H1 (cell line): ENCODE measurements around the gene PDGFA. TPM values are rescaled to one million over a fixed set of nuclear protein-coding genes. Genes with fewer than 3 reads are reported as not detected.

ENCODE experiments used
- CTCF ChIA-PET: fragments of 300-600 bp; sonication (Branson Sonifier 250); formaldehyde crosslinking; loops from one replicate; lab custom pipeline; 2021; ENCODE audit not compliant: partially characterized antibody; lab: Charles Lee
- POLR2A ChIA-PET: fragments of 300-600 bp; sonication (Branson Sonifier 250); formaldehyde crosslinking; loops from one replicate; lab custom pipeline; 2021; ENCODE audit warnings: inconsistent platforms; ENCODE audit not compliant: partially characterized antibody; lab: Charles Lee
- DNase-seq, 2 experiments: peaks; one replicate each; pipeline versions ENCODE4 v3.0.0 to v3.0.0-alpha.2; 2010 to 2022; ENCODE audit warnings: low spot score in 2 of 2, low read depth in 1 of 2, mixed read lengths in 1 of 2
- FAIRE-seq: peaks from 2 replicates; lab custom pipeline; 2011; peaks lifted over from hg19 to GRCh38; lab: Jason Lieb, UNC
- H2AFZ ChIP-seq: 2 replicates; pipeline ENCODE4 v1.8.1; 2012; ENCODE audit warnings: low read length, inconsistent platforms
- H2AK5ac ChIP-seq: 2 replicates; pipeline ENCODE4 v1.6.1; 2013; ENCODE audit warnings: low read depth, low read length
- H2BK120ac ChIP-seq: replicated peaks from 2 replicates; pipeline ENCODE3; 2013; ENCODE audit warnings: low read depth, low read length, inconsistent platforms
- H2BK12ac ChIP-seq: 2 replicates; pipeline ENCODE4 v1.6.1; 2013; ENCODE audit warnings: low read depth, low read length
- H2BK15ac ChIP-seq: 2 replicates; pipeline ENCODE4 v1.6.1; 2013; ENCODE audit warnings: low read length
- H2BK20ac ChIP-seq: 2 replicates; pipeline ENCODE4 v1.6.1; 2013; ENCODE audit warnings: low read length
- H2BK5ac ChIP-seq: 2 replicates; pipeline ENCODE4 v1.6.1; 2013; ENCODE audit warnings: low read depth, low read length
- H3K14ac ChIP-seq: 2 replicates; pipeline ENCODE4 v1.6.1; 2013; ENCODE audit warnings: inconsistent platforms; ENCODE audit not compliant: insufficient read length
- H3K18ac ChIP-seq: 2 replicates; pipeline ENCODE4 v1.6.1; 2013; ENCODE audit warnings: low read length; ENCODE audit errors: extremely low read depth
- H3K23ac ChIP-seq: 2 replicates; pipeline ENCODE4 v1.6.1; 2013; ENCODE audit warnings: inconsistent platforms; ENCODE audit not compliant: insufficient read length
- H3K23me2 ChIP-seq: 2 replicates; pipeline ENCODE4 v1.6.1; 2013; ENCODE audit warnings: low read depth, low read length
- H3K27ac ChIP-seq: 2 replicates; pipeline ENCODE4 v1.6.1; 2011; ENCODE audit warnings: low read depth, low read length, inconsistent platforms
- H3K27me3 ChIP-seq, 4 experiments: replicated peaks in 1 of 4; 1 replicate in 1 of 4; 2 replicates in 3 of 4; pipeline versions ENCODE4 v1.6.1 to v1.8.1; 2011 to 2013; ENCODE audit warnings: low read length in 3 of 4, mild to moderate bottlenecking in 3 of 4, inconsistent platforms in 2 of 4, mixed read lengths in 2 of 4, moderate library complexity in 1 of 4; ENCODE audit not compliant: control insufficient read depth in 3 of 4, insufficient read depth in 3 of 4; ENCODE audit errors: extremely low read depth in 1 of 4
- H3K36me3 ChIP-seq, 4 experiments: 2 replicates each; pipeline versions ENCODE4 v1.6.1 to v1.8.1; 2011 to 2013; ENCODE audit warnings: mild to moderate bottlenecking in 4 of 4, low read length in 3 of 4, moderate library complexity in 2 of 4, control low read depth in 1 of 4, inconsistent platforms in 1 of 4; ENCODE audit not compliant: insufficient read depth in 4 of 4, control insufficient read depth in 2 of 4
- H3K4ac ChIP-seq: replicated peaks from 2 replicates; pipeline ENCODE3; 2013; ENCODE audit warnings: low read length, low read depth, mixed read lengths, inconsistent platforms; ENCODE audit not compliant: insufficient read length
- H3K4me1 ChIP-seq, 4 experiments: replicated peaks in 1 of 4; 1 replicate in 1 of 4; 2 replicates in 3 of 4; pipeline versions ENCODE4 v1.6.1 to v1.8.1; 2011 to 2013; ENCODE audit warnings: low read length in 3 of 4, inconsistent platforms in 2 of 4, mixed read lengths in 1 of 4; ENCODE audit not compliant: insufficient read depth in 4 of 4, control insufficient read depth in 3 of 4
- H3K4me2 ChIP-seq, 2 experiments: 2 replicates each; pipeline versions ENCODE4 v1.6.1 to v1.8.1; 2011 to 2013; ENCODE audit warnings: low read depth in 2 of 2, low read length in 2 of 2, control low read depth in 1 of 2, inconsistent platforms in 1 of 2, mild to moderate bottlenecking in 1 of 2; ENCODE audit not compliant: insufficient read depth in 1 of 2
- H3K4me3 ChIP-seq, 4 experiments: fragments of 200-600, 300-600 bp in 1 of 4; sonication (generic), shearing (Covaris generic), sonication (Bioruptor Twin) in 1 of 4; 2 replicates each; pipeline versions ENCODE4 v1.5.1 to v1.8.1; 2011 to 2016; ENCODE audit warnings: low read length in 4 of 4, low read depth in 3 of 4, control low read depth in 2 of 4, inconsistent platforms in 2 of 4, mild to moderate bottlenecking in 2 of 4, mixed read lengths in 1 of 4, moderate library complexity in 1 of 4; ENCODE audit not compliant: insufficient read depth in 2 of 4; ENCODE audit errors: extremely low read depth in 1 of 4
- H3K56ac ChIP-seq: replicated peaks from 2 replicates; pipeline ENCODE3; 2013; ENCODE audit warnings: low read depth, mild to moderate bottlenecking, mixed read lengths, low read length, inconsistent platforms; ENCODE audit not compliant: insufficient read length
- H3K79me1 ChIP-seq: 2 replicates; pipeline ENCODE4 v1.6.1; 2013; ENCODE audit warnings: low read depth, low read length, control low read depth
- H3K79me2 ChIP-seq, 2 experiments: 2 replicates each; pipeline versions ENCODE4 v1.6.1 to v1.8.1; 2012 to 2013; ENCODE audit warnings: low read length in 2 of 2, mild to moderate bottlenecking in 2 of 2, inconsistent platforms in 1 of 2; ENCODE audit not compliant: insufficient read depth in 2 of 2, control insufficient read depth in 1 of 2
- H3K9ac ChIP-seq, 4 experiments: replicated peaks in 1 of 4; 1 replicate in 1 of 4; 2 replicates in 3 of 4; pipeline versions ENCODE4 v1.6.1 to v1.8.1; 2011 to 2013; ENCODE audit warnings: low read depth in 3 of 4, low read length in 3 of 4, control low read depth in 2 of 4, mild to moderate bottlenecking in 2 of 4, moderate library complexity in 2 of 4, inconsistent platforms in 1 of 4; ENCODE audit errors: extremely low read depth in 1 of 4
- H3K9me3 ChIP-seq, 2 experiments: 2 replicates each; pipeline versions ENCODE4 v1.6.1 to v1.8.1; 2012 to 2013; ENCODE audit warnings: mild to moderate bottlenecking in 2 of 2, moderate library complexity in 2 of 2, control low read depth in 1 of 2, inconsistent platforms in 1 of 2, low read depth in 1 of 2, low read length in 1 of 2, mixed read lengths in 1 of 2; ENCODE audit not compliant: insufficient read depth in 2 of 2
- H4K20me1 ChIP-seq, 2 experiments: replicated peaks in 1 of 2; 2 replicates each; pipeline versions ENCODE3 to v1.8.1; 2011 to 2013; ENCODE audit warnings: inconsistent platforms in 2 of 2, low read length in 2 of 2, mild to moderate bottlenecking in 1 of 2; ENCODE audit not compliant: insufficient read depth in 2 of 2, control insufficient read depth in 1 of 2
- H4K5ac ChIP-seq: 2 replicates; pipeline ENCODE4 v1.6.1; 2013; ENCODE audit warnings: low read length, low read depth, mixed read lengths, inconsistent platforms; ENCODE audit not compliant: insufficient read length
- H4K8ac ChIP-seq: 2 replicates; pipeline ENCODE4 v1.8.0; 2013; ENCODE audit warnings: mild to moderate bottlenecking, moderate library complexity, low read length, inconsistent platforms; ENCODE audit not compliant: insufficient read depth; ENCODE audit errors: extremely low read depth
- H4K91ac ChIP-seq: replicated peaks from 2 replicates; pipeline ENCODE3; 2013; ENCODE audit warnings: low read length, mixed read lengths, inconsistent platforms; ENCODE audit not compliant: insufficient read length
- ASH2L ChIP-seq: fragments of 200-600, 300-600 bp; sonication (generic); IDR thresholded peaks from one replicate; pipeline ENCODE4 v1.7.1; 2017; ENCODE audit warnings: low read length
- EGR1 ChIP-seq: IDR thresholded peaks from 2 replicates; pipeline ENCODE4 v1.6.1; 2011; ENCODE audit warnings: low read depth, low read length, borderline replicate concordance
- EP300 ChIP-seq, 2 experiments: IDR thresholded peaks; 1 replicate in 1 of 2; 2 replicates in 1 of 2; pipeline ENCODE4 v1.6.1; 2011 to 2012; ENCODE audit warnings: low read depth in 2 of 2, low read length in 2 of 2, mild to moderate bottlenecking in 2 of 2, borderline replicate concordance in 1 of 2, inconsistent platforms in 1 of 2, moderate library complexity in 1 of 2
- GABPA ChIP-seq: IDR thresholded peaks from 2 replicates; pipeline ENCODE4 v1.6.1; 2011; ENCODE audit warnings: mild to moderate bottlenecking, low read length, moderate library complexity, borderline replicate concordance; ENCODE audit not compliant: insufficient read depth
- JUND ChIP-seq: IDR thresholded peaks from 2 replicates; pipeline ENCODE4 v1.6.1; 2011; ENCODE audit warnings: mild to moderate bottlenecking, improper control_type of control experiment, low read length
- KDM5A ChIP-seq: fragments of 200-600 bp; IDR thresholded peaks from 2 replicates; pipeline ENCODE4 v1.7.1; 2012; ENCODE audit warnings: mild to moderate bottlenecking, low read length, inconsistent platforms, mixed read lengths
- NANOG ChIP-seq: IDR thresholded peaks from 2 replicates; pipeline ENCODE4 v1.6.1; 2011; ENCODE audit warnings: low read length, low read depth, mild to moderate bottlenecking, inconsistent platforms; ENCODE audit not compliant: insufficient read depth, poor library complexity, severe bottlenecking
- RAD21 ChIP-seq, 2 experiments: IDR thresholded peaks in 1 of 2; conservative IDR thresholded peaks in 1 of 2; 2 replicates each; pipeline ENCODE4 v1.6.1; 2011; ENCODE audit warnings: low read depth in 2 of 2, low read length in 2 of 2, improper control_type of control experiment in 1 of 2, inconsistent platforms in 1 of 2, mild to moderate bottlenecking in 1 of 2, moderate library complexity in 1 of 2
- SP4 ChIP-seq: IDR thresholded peaks from 2 replicates; pipeline ENCODE4 v1.6.1; 2012; ENCODE audit warnings: low read length, inconsistent platforms
- TCF12 ChIP-seq: IDR thresholded peaks from 2 replicates; pipeline ENCODE4 v1.6.1; 2011; ENCODE audit warnings: low read depth, mild to moderate bottlenecking, low read length
- TEAD4 ChIP-seq: IDR thresholded peaks from 2 replicates; pipeline ENCODE4 v1.6.1; 2012; ENCODE audit warnings: low read depth, low read length, inconsistent platforms, mixed read lengths
- WGBS, 2 experiments: shearing (Covaris generic) in 1 of 2; methylation state at CpG; one replicate each; pipeline versions ENCODE4 v1.1.6 to v1.1.7; 2013 to 2015; ENCODE audit warnings: low lambda C conversion rate in 2 of 2, mixed read lengths in 2 of 2, inconsistent platforms in 1 of 2, low coverage in 1 of 2, missing lambda C conversion rate in 1 of 2; ENCODE audit not compliant: insufficient replicate concordance in 2 of 2, insufficient coverage in 1 of 2, insufficient read length in 1 of 2; ENCODE audit errors: extremely low coverage in 1 of 2, missing lambda C conversion rate in 1 of 2; 5-methylcytosine and 5-hydroxymethylcytosine counted together
- polyA plus RNA-seq, 7 experiments: library from polyadenylated mRNA; depleted of rRNA in 3 of 7; stranded (reverse) in 5 of 7; unstranded in 2 of 7; fragments of >200 nt in 5 of 7; fragments of 200-250 nt in 2 of 7; gene quantifications; 1 replicate in 5 of 7; 2 replicates in 1 of 7; 4 replicates in 1 of 7; pipeline versions ENCODE4 v1.2.1 to v1.2.3, GENCODE V29; 2011 to 2013; ENCODE audit warnings: missing spikeins in 2 of 7, mixed read lengths in 2 of 7
- total RNA-seq: library from RNA; stranded (reverse); fragmentation: NEBNext Ultra II Directional; extraction: Animal tissue kit (Norgen Biotek cat#: 25700); gene quantifications from 2 replicates; pipeline ENCODE4 v1.2.1, GENCODE V29; 2021
- TF ChIP-seq, protein P1 (sequence below): IDR thresholded peaks from 2 replicates; pipeline ENCODE4 v1.6.1; 2011; ENCODE audit warnings: low read depth, mild to moderate bottlenecking, low read length; ENCODE audit not compliant: insufficient read depth

PDGFA gene
- total and polyA plus RNA-seq, 2 of the 8 experiments (the other 6 are each of a cell fraction or from before 2014, with no cell fraction given): 21.1 to 43.0 TPM

DNA sequence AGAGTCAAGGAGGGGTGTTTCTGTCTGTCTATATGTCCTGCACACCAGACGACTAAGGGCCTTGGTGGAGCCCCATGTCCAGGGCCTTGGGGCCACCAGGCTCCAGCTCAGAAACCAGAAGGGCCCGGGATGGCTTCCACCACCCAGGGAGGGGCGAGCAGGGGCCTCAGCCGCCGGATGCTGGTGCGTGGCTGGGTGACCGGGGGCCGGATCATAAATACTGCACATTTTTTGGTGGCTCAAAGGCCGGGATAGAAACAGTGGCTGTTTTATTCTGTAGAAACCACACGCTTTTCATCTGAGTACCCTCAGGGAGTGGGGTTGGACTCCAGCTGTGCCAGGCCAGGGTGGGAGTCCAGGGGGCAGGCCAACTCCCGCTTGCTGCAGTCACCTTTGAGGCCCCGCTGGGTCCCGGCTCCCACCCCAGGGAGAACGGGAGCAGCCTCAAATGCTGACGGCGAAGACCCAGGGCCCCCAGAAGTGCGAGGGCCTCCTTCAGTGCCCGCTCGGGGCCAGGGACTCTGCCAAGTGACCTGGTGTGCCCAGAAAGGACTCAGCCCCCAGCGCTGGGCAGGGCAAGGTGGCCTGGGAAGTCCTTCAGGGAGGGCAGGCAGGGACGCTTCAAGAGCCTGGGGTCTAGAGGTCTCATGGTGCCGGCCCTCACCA is 28.2 kb downstream of the PDGFA start:
- H2BK12ac ChIP-seq: peak overlapping the region; percentile 50; the same call in 1 of the 2 replicates
- no peak overlapping the region for H3K4me2 ChIP-seq
- H3K79me1 ChIP-seq: 0 out of 2 replicates have a peak, but pooled peaks cover under 1% of the 10 kb centered on the region
- 83% methylated on average over 22 of the region's 22 CpGs; no CpG with 5 or more reads in 1 of the 2 experiments for WGBS, 2 experiments
- no peak overlapping the region for H3K4ac ChIP-seq
- H4K5ac ChIP-seq: no peak overlapping the region
- H3K4me1 ChIP-seq: peaks cover 0 to 5% (median 0%) of the 10 kb centered on the region in 4 experiments; a peak in 2 of 7 replicates
- no peak overlapping the region for H3K4me3 ChIP-seq
- H4K8ac ChIP-seq: no peak overlapping the region
- no peak overlapping the region for H2AK5ac ChIP-seq
- no peak for FAIRE-seq
- no peaks in the 10 kb centered on the region for H3K9me3 ChIP-seq
- H3K36me3 ChIP-seq: peaks cover 0 to 2% (median 0%) of the 10 kb centered on the region in 4 experiments; a peak in 1 of 8 replicates
- ChIA-PET CTCF (interaction anchor here (1.0 kb wide), 1 partner anchor 158 kb away, joined by 3 read pairs; no protein-coding TSS in a partner anchor), POLR2A (interaction anchor here (1.1 kb wide), 1 partner anchor 17 kb away, joined by 3 read pairs; no protein-coding TSS in a partner anchor)
- no peak overlapping the region for H3K18ac ChIP-seq
- H2BK20ac ChIP-seq: no peak overlapping the region
- H3K23me2 ChIP-seq: no peaks in the 10 kb centered on the region
- no peaks in the 10 kb centered on the region for H3K79me2 ChIP-seq
- H3K27ac ChIP-seq: no peak overlapping the region; the same call in 1 of the 2 replicates
- H3K9ac ChIP-seq: no peak overlapping the region
- no peak overlapping the region for H3K23ac ChIP-seq
- peaks cover 0 to 2% of the 10 kb centered on the region in 2 experiments for H4K20me1 ChIP-seq
- no peak for DNase-seq
- H3K27me3 ChIP-seq: no peaks in the 10 kb centered on the region
- H3K56ac ChIP-seq: no peak overlapping the region
- no peak overlapping the region for H2AFZ ChIP-seq
- H2BK120ac ChIP-seq: no peak overlapping the region
- no peak overlapping the region for H2BK15ac ChIP-seq
- H4K91ac ChIP-seq: no peak overlapping the region
- H2BK5ac ChIP-seq: no peak overlapping the region
- no peak overlapping the region for H3K14ac ChIP-seq
- TF ChIP-seq JUND (no peak), SP4 (no peak), NANOG (no peak), TEAD4 (no peak), TCF12 (no peak), RAD21 (IDR thresholded peaks at IDR 0.05 in 1 of 2, conservative IDR thresholded peaks at IDR 0.05 in 1 of 2; ENCODE audit: low read depth in 2 of 2, low read length in 2 of 2) (no peak), GABPA (no peak), EP300 (IDR thresholded peaks at IDR 0.05; ENCODE audit: borderline replicate concordance in 1 of 2, low read depth in 2 of 2, low read length in 2 of 2) (no peak), ASH2L (no peak), EGR1 (no peak), KDM5A (no peak)
- TF ChIP-seq, protein P1, sequence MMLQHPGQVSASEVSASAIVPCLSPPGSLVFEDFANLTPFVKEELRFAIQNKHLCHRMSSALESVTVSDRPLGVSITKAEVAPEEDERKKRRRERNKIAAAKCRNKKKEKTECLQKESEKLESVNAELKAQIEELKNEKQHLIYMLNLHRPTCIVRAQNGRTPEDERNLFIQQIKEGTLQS: no peak
